Body of pancreas (tissue), 4 donors: ENCODE measurements around the gene GFAP.

Experiments used
- CTCF ChIP-seq, 7 experiments: fragments of 450-650 bp in 4 of 7; fragments of 200-600 bp in 3 of 7; sonication (generic) in 3 of 7; IDR thresholded peaks; one replicate each; pipeline ENCODE4 v1.5.1; 2016 to 2019; ENCODE audit warnings: antibody characterized with exemption in 7 of 7
- POLR2A ChIP-seq, 3 donors: fragments of 450-650 bp; IDR thresholded peaks; one replicate each; pipeline ENCODE4 v1.6.1; 2016; ENCODE audit warnings: antibody characterized with exemption in 3 of 3, mild to moderate bottlenecking in 2 of 3

- no peak for TF ChIP-seq POLR2A (IDR thresholded peaks at IDR 0.05)
- TF ChIP-seq CTCF (IDR thresholded peaks at IDR 0.05) = no peak
Observed at GRCh38 chr17:44913676-44914075, 1.6 kb downstream of the GFAP start.
